ENCODE results near the gene ATF4.

GRCh38 chr22:39517470-39517869 is 2.9 kb upstream of the ATF4 start:
- TF ChIP-seq REST (IDR thresholded peaks at IDR 0.05; ENCODE audit: insufficient read depth in 1 of 2, low read depth in 2 of 2, low read length in 1 of 2) (no peak), CTCF (IDR thresholded peaks at IDR 0.05) (no peak), SIN3A (IDR thresholded peaks at IDR 0.05; ENCODE audit: borderline replicate concordance, insufficient read depth, low read depth, low read length) (no peak)

Measured in Panc1 (cell line).